Stimulated activated CD4-positive, alpha-beta T cell treated with anti-CD3 and anti-CD28 coated beads, Interleukin-2, amount 100 ng/mL, for 4 hours (primary cell): ENCODE measurements around the gene STON2.

Source experiments
- DNase-seq: peaks from one replicate; pipeline ENCODE4 v3.0.0-alpha.2; 2020; ENCODE audit warnings: low read depth

The STON2 gene

DNA sequence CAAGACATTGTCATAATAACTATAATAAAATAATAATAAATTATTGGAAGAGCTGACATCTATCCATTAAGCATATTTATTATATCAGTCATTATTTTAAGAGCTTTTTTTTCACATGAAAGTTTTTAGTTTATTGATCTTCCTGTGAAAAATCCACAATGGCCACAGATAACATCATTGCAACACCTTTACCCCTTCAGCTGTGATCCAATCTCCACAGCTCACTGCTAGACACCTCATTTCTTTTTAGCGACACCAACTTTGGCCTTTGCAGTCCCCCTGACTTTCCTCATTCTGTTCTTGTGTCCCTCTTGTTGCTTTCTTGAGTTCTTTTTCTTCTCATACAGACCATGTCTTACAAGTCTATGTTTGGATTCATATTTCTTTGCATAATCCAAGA, 67.4 kb downstream of the STON2 start:
- DNase-seq, result no peak

DNA sequence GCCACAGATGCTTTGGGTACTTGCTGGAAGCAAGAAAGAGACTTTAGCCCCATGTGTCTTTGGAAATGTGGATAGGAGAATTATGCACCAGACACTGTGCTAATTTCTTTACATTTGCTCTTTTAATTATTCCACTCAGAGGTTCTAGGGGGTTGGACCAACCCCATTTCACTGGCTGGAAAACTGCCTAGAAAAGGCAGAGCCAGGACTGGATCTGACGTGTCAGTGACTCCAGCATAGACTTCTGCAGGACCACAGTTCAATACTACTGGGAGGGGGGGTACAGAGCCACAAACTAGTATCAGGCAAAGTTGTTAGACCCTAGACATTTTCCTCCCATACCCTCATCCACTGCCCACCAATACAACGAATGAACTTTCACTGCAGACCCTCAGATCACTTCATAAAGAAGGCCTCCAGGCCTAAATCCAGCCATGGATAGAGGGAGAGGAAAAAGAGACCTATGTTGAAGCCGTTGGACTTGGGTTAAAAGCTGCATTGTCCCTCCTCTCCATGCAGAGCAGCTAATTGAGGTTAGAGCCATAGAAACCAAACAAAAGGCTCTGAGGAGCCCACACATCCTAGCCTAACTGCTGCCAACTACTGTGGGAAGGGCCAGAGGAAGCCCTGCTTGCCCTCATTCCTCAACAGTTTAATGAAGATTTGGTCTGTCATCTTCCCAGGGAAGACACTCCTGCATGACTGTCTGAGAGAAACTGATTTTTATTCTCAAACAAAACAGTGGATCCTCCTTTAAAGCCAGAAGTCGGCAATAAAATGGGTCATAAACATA, 68.7 kb downstream of the STON2 start:
- no peak for DNase-seq

DNA sequence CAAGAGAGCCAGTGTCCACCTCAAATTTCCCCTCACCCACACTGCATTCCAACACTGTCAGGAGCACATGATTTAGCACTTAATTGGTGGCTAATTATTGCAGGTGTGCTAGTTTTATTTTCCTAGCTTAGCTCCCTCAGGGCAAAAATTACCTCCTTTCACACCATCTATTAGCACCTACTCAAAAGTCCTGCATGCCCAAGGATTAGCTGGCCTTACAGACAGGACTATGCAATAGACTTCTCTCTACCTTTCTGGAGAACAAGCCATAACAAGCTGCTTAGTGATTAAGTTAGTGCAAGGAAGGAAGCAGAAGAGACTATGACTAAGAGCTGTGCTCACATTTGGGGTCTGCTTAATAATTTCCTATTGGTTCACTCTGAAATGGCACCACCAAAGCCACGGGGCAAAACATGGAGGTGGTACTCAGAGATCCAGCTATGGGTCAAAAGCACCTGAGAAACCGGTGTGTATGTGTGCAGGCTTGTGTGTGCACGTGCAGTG, 69.5 kb downstream of the STON2 start:
- no peak for DNase-seq

DNA sequence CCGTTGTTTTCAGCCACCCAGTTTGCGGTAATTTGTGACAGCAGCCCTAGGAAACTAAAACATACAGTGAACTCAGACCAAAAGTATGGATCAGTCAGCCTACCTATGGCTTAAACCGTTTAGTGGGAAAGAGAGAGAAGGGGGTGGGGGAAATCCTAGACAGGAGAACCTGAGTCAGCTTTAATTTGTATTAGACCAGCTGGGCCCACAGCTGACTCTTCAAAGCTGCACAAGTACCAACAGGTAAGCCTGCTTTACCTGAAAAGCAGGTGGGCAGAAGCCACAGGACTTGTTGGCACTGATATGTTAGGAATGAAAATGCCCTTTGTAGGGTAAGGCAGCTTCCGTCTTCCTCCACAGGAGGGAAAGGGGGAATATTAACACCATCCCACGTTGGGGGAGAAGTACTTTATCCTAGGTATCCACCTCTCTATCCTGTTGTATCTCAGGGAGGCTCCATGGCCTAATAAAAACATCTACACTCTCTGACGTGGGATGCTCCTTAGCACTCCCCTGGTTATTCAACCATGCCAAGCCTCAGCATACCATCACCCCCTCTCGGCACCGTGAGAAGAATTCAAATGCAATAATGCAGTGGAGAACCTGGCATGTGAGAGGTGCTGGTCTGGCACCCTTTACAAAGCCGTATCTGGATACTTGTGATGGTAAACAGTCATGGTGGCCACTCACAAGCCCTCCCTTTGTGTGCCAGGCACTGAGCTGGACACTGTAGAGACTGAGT, 70.3 kb downstream of the STON2 start:
- no peak for DNase-seq

DNA sequence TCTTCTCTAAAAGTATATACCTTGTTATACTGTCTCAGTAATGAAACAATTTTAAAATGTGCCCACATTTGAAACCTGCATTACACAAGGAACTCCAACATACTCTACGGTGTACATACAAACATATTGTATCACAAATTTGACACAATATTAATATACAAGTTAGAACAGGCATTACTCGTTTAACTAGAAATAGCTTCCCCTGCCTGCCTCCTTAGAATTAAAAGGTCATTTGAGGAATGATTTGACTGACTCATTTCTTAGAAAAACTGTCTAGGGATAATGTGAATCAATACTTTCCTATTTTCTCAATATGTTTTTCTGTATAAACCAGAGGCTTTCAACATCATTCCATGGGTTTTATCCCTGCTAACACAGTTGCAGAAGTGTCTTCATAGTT, 73.7 kb downstream of the STON2 start:
- DNase-seq, result no peak

DNA sequence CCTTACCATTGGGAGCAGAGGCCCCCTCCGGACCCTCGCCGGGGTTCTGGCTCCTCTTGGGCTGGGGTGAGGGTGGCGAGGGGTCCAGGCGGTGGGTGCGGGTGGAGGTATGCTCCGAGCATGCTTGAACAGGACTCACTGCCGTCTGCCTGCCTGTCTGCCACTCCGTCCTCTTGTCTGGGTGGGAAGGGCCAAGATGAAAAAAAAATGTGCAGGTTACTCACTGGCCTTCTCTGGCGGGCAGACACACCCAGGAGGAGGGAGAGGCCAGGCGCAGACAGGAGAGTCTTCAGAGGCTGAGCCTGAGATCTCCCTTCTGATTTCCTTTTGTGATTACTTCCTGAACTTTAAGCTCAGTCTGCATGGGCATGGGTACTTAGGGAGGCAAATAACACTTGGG, 76.1 kb downstream of the STON2 start:
- DNase-seq, result no peak

DNA sequence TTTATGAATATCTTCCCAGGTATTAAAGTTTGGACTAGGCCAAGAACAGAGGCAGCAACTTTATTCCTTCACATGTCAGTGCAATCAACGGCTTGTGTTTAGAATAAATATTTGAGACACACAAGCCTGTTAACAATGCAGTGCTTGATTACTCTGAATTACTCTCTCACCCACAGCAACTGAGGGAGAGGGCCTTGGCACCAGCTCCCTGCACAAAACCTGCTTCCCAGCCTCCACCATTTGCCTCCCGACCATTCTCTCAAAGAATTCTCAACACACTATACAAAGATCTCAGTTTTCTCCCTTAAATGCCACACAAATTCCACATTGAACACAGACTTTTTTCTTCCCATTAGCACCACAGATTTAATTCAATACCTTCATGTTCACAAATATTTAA, 77.0 kb downstream of the STON2 start:
- no peak for DNase-seq

DNA sequence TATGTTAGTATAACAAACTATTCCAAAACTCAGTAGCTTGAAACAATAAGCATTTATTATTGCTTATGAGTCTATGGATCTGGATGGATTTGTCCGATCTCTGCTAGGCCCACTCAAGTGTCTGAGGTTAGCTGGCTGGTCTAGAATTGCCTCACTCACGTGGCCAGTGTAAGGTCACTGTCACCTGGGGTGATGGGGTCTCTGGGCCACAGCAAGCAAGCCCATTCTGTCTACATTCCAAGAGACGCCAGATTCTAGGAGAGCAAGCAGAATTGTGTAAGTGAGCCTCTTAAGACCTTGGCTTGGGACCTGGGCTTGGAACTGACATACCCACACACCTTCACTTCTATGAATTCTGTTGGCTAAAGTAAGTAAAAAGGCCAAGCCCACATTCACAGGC, 80.2 kb downstream of the STON2 start:
- no peak for DNase-seq

DNA sequence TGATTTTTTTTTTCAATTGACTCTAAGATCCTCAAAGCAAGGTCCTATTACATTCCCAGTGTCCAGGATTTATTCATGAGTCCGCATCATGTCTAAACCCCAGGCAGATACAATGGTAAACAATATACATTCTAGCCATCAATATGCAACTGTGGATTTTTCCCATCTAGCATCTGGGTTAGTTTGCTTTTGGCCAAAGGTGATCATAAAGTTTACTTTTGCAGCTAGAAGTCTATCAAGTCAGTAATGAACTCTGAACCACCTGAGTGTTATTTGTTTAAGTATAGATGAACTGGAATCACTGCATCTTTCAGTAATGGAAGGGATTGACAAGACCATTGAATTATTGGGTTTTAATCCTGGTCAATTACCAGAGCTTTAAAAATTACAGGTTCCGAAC, 80.8 kb downstream of the STON2 start:
- DNase-seq, result no peak

DNA sequence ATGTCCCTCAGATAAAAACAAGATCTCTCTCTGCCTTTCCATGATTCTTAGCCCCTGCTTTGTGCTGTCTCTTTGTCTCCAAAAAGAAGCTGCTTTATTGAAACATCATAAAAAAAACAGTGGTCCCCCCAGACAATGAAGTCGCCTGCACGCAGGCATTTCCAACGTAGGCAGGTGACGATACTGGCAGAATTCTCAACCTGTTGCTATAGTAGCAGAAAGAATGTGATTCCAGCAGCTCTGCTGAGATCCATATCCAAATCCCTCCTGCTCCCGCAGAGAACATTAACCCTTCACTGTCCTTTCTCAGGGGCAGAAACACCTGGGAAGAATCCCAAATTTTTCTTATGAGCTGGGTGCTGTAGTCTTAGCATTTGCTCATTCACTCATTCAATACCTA, 84.8 kb downstream of the STON2 start:
- DNase-seq, result no peak

DNA sequence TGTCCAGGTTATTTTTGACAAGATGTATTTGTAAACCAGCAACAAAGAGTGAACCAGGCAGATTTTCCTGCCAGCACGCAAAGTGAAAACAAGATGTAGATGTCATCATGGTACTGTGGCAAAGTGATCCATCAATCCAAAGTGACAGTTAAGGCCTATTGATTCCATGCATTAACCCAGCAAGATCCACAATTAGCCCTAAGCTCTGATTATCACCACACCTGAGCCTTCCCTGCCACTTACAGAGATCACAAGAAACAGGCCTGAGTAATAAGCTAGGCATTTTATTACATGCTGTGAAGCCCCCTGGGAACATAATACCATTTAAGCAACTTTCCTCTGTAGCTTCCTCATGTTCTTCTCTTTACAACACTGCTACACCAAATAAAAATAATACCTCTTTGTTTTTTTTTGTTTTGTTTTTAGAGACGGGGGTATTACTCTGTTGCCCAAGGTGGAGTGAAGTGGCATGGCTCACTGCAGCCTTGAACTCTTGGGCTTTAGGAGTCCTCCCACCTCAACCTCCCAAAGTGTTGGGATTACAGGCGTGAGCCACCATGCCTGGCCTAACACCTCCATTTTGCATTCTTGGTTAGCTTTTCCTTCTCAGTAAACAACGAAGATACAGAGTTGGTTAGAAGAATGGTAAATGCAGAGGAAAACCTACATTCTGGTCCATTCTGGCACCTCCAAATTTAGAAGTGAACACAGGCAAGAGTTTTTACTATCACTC, 85.5 kb downstream of the STON2 start:
- DNase-seq, result no peak

DNA sequence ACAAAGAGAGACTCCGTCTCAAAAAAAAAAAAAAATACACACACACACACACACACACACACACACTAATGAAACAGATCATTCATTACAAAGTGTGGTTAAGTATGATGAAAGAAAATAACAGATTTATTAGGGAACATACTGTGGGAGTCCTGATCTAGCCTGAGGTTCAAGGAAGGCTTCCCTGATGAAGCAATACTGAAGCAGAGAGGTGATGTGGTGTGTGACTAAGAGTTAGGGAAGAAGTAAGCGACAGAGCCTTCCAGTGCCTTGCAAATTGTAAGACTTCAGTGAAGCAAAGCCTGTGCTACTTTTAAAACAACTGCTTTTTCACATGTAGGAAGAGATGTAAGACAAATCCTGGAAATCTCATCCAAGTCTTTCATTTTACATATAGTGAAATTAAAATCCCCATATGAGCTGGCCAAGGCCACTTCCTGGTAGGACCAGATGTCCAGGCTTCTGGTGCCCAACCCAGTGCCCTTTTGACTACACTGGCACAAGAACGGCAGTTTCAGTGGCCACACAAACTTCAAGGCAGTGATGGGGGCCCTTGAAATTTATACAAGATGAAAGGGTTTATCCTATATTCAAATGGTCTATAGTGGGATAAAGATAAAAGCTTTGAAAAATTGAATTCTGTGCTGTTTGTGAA, 86.2 kb downstream of the STON2 start:
- DNase-seq, result no peak

DNA sequence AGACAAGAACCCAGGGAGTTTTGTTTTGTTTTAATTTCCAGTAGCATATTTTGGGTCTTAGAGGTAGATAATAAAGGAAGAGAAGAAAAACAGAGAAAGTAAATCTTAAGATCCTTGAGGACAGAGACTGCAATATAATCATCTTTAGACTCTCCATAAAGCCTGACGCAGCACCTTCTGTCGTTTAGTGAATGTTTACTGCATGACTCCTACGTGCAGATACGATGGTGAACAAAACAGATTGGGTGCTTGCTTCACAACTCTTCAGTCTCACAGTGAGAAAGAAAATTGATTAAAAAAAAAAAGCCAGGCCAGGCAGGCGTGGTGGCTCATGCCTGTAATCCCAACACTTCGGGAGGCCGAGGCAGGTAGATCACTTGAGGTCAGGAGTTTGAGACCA, 86.9 kb downstream of the STON2 start:
- DNase-seq, result no peak

DNA sequence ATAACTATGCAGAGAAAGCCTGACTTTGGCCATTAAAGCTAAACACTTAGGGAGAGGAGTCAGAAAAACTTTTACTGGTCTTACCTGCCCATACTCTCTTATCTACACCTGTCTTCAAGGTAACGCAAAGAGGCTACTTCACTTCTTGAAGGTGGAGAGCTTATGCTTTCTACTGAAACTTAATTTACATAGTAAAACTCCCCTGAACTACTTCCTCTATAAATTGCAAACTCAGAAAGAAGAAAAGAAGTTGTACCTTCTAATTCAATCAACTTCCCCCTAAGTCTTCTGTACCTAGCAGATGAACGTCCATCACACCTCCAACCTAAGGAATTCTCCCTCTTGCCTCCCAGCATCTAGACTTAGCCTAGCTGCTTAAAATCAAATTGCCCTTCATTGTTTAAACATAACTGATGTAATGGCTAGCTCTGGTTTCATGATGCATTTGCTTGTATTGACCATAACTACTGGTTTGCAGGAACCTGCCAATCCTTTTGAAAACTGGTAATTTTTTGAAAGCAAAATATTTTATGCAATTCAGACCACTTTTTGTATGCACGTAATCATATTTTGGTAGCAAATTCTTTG, 87.7 kb downstream of the STON2 start:
- no peak for DNase-seq

DNA sequence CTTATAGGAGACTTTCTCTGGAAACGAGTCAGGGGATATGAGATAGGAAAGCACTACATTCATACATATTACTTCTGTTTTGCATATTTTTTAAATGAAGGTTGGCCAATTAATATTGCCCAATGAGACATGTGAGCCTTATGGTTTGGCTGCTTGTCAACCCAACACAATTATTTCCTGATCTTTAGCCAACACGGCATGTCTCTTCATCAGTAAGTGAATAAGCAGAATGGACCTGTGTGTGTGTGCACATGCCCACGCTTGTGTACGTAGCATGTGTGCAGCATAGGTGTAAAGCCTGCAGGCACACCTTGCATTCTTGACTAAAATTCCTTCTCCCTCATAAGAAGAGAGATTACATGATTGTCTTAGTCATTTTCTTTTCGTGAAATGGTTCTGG, 88.3 kb downstream of the STON2 start:
- no peak for DNase-seq

DNA sequence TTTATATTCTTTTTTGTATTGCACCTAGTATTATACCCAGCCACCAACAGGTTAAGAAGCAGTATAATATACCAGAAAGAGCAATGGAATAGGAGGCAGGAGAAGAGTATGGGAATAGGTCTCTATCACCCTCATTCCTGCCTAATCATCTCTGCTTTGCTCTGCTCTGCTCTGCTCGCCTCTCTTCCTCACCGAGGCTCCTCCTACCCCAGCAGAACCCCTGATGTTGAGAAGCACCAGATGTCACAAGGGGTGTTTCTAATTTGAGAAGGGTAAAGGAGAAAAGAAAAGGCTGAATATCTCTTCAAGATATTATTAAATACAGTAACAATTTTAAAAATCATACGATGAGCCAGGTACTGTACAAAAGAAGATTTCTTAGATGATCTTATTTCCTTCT, 89.0 kb downstream of the STON2 start:
- DNase-seq, result no peak

DNA sequence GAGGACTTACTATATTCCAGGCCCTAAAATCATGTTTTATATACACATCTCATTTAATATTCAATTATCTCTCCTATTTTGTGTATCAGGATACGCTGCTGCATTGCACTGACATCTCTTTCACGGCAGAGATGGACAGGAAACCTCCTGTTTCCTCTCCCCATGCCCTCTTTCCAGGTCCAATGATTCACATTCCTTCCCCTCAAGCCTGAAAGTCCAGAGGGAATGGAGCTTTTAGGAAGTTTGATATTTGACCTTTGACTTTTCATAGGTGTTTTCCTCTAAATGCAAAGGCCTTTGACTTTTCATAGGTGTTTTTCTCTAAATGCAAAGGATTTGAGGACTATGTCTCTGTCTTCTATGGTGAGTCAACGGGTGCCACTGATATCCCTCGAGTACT, 89.5 kb downstream of the STON2 start:
- no peak for DNase-seq

DNA sequence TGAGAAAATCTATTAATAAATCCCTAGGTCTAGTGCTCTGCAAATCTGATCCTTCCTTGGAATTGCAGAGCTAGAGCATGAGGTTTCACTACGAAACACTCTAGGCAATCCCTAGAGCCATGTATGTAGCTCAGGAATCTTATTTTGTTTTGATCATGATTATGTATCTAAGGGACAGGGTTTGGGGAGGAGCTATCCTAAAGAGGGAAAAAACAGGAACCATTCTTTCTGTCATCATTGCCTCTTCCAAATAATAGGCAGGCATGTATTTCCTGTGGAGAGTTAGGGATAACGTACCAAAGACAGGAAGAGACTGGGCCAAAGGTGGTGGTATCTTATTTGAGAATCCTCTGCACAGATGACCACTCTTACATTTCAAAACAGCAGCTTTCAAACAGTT, 90.6 kb downstream of the STON2 start:
- DNase-seq, result no peak

DNA sequence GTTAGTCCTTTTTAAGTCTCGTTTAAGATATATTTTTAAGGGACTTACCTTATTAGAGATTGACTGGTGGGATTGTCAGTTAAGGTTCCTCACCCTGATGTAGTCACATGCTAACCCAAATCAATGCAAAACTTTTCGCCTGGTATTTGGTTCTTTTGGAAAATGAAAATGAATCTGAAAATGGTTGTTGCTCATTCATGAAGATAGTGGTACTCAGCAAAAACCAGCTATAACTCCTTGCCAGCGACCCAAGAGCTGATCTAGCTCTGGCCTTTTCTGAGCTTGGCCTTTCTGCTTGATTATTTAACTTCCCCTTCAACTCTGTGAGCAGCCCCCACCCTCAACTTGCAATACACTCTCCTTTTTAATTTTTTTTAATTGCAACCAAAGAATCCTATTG, 94.4 kb downstream of the STON2 start:
- no peak for DNase-seq

DNA sequence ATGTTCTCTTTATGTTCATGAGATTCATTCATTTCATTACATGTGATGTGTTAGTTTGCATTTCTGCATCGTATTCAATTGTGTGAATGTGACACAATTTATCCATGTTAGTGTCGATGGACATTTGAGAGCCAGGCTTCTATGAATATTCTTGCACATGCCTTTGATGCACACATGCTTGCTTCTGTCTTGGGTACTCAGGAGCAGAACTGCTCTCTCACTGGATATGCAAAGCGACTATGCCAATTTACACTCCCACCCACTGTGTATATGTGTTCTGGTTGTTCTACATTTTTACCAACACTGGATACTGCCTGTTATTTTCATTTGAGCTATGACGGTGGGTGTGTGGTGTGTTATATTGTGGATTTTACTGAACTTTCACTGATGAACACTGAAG, 95.1 kb downstream of the STON2 start:
- DNase-seq, result no peak

DNA sequence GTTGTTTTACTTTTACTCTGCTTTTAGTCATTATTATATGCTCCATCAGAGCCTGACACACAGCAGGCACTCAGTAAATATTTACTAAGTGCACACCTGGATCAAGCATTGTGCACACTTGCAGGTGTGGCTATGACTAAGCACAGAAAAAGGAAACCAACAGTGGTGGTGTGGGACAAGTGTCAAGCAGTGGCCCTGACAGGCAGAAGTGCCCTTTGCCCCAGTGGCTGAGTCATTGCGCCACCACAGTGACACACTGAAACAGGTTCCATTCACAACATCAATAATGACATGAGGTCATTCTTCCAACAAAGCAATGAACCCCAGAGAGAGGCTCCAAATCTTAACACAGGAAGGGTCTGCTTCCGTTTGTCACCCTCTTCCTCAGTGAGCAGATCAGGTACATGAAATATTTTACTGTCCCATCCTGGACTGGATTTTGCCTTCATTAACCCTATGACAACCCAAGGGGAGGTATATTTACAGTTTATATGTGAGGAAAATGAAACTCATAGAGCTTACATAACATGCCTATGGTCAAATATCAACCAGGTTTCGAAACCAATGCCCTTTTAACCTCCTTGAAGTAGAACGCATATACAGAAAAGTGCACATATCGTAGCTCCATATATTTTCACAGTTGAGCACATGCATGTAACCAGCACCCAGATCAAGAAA, 96.7 kb downstream of the STON2 start:
- DNase-seq, result peak; percentile 1
